Measurements from ENCODE around the gene PCDHA1. TPM values are rescaled to one million over a fixed set of nuclear protein-coding genes. Genes with fewer than 3 reads are reported as not detected.

PCDHA1 gene
- total and polyA plus RNA-seq, 2 experiments from 2014 or later: 0.81 to 1.6 TPM

- TF ChIP-seq CTCF (conservative IDR thresholded peaks at IDR 0.05; ENCODE audit: low read depth in 2 of 2) (0 out of 4 replicates have a peak, but pooled peaks of 1 of the 2 experiments have one; percentile 20), REST (IDR thresholded peaks at IDR 0.05; ENCODE audit: unreplicated experiment) (no peak)
- peaks cover 6% of the 10 kb centered on the region for H3K4me1 ChIP-seq (ENCODE audit: insufficient read depth)
- H3K4me3 ChIP-seq: peak overlapping the region; percentile 67
- H3K4me3 Mint-ChIP-seq: peak overlapping the region; percentile 83
- H4K20me1 ChIP-seq (replicated peaks; ENCODE audit: insufficient read depth): peaks cover 17% of the 10 kb centered on the region
- no peaks in the 10 kb centered on the region for H3K79me2 ChIP-seq (replicated peaks; ENCODE audit: insufficient read depth)
- no peaks in the 10 kb centered on the region for H3K9me2 ChIP-seq (ENCODE audit: insufficient read depth)
- H3K4me2 ChIP-seq: peak overlapping the region; percentile 99
- H3K36me3 Mint-ChIP-seq (ENCODE audit: low read depth): peaks cover 5% of the 10 kb centered on the region; the same call in 1 of the 3 replicates
- ATAC-seq: peak; percentile 37
- peaks cover 28% of the 10 kb centered on the region for H3K27me3 Mint-ChIP-seq (ENCODE audit: insufficient read depth, low read depth, poor library complexity)
- H3K36me3 ChIP-seq (ENCODE audit: insufficient read depth): no peaks in the 10 kb centered on the region
- peak; percentile 74 for DNase-seq (ENCODE audit: low spot score)
- no peaks in the 10 kb centered on the region for H3K9me3 Mint-ChIP-seq
- peak overlapping the region; percentile 85 for H2AFZ ChIP-seq
- no peaks in the 10 kb centered on the region for H3F3A ChIP-seq (replicated peaks; ENCODE audit: low read depth)
- peaks cover 49% of the 10 kb centered on the region for H3K27me3 ChIP-seq (ENCODE audit: insufficient read depth)
- no peak overlapping the region for H3K27ac Mint-ChIP-seq
- peaks cover 23% of the 10 kb centered on the region for H3K4me1 Mint-ChIP-seq
- no peak overlapping the region for H3K27ac ChIP-seq (ENCODE audit: low read depth)
Measured at GRCh38 chr5:140927228-140927573, 141.3 kb downstream of the PCDHA1 start.

GRCh38 chr5:140934964-140935606 lies 149.1 kb downstream of the PCDHA1 start:
- H3K4me3 ChIP-seq: no peak overlapping the region
- Mint-ChIP-seq H3K27ac (no peak overlapping the region), H3K4me1 (no peaks in the 10 kb centered on the region), H3K9me3 (no peaks in the 10 kb centered on the region), H3K27me3 (ENCODE audit: insufficient read depth, low read depth, poor library complexity) (no peaks in the 10 kb centered on the region), H3K36me3 (ENCODE audit: low read depth) (no peaks in the 10 kb centered on the region), H3K4me3 (no peak overlapping the region)
- TF ChIP-seq POLR2AphosphoS5 (IDR thresholded peaks at IDR 0.05; ENCODE audit: low read depth) (no peak), NANOG (IDR thresholded peaks at IDR 0.05; ENCODE audit: borderline replicate concordance) (no peak)
- H3K4me1 ChIP-seq (ENCODE audit: insufficient read depth): no peaks in the 10 kb centered on the region
- no peaks in the 10 kb centered on the region for H3K79me2 ChIP-seq (replicated peaks; ENCODE audit: insufficient read depth)
- H2AFZ ChIP-seq: no peak overlapping the region
- no peaks in the 10 kb centered on the region for H3F3A ChIP-seq (replicated peaks; ENCODE audit: low read depth)
- ATAC-seq (no peak), DNase-seq (ENCODE audit: low spot score) (no peak)
- no peaks in the 10 kb centered on the region for H3K9me2 ChIP-seq (ENCODE audit: insufficient read depth)
- H3K4me2 ChIP-seq: no peak overlapping the region
- H3K27me3 ChIP-seq (ENCODE audit: insufficient read depth): no peaks in the 10 kb centered on the region
- peaks cover 6% of the 10 kb centered on the region; the same call in 1 of the 2 replicates for H4K20me1 ChIP-seq (replicated peaks; ENCODE audit: insufficient read depth)
- H3K27ac ChIP-seq (ENCODE audit: low read depth): no peak overlapping the region
- H3K36me3 ChIP-seq (ENCODE audit: insufficient read depth): no peaks in the 10 kb centered on the region
